BJ (cell line): ENCODE measurements around the gene TAF1C. TPM values are rescaled to one million over a fixed set of nuclear protein-coding genes. Genes with fewer than 3 reads are reported as not detected.

Source experiments
- CTCF ChIA-PET: fragments of 350-600 bp; formaldehyde crosslinking; extraction: SDS; loops from one replicate; lab custom pipeline; 2021; ENCODE audit warnings: antibody characterized with exemption, inconsistent platforms; lab: Yijun Ruan, JAX
- POLR2A ChIA-PET: fragments of 300-600 bp; sonication (Branson Sonifier 250); formaldehyde crosslinking; extraction: SDS; loops from one replicate; lab custom pipeline; 2021; ENCODE audit warnings: antibody characterized with exemption; lab: Charles Lee
- DNase-seq: peaks from one replicate; pipeline ENCODE4 v3.0.0-alpha.2; 2011; ENCODE audit warnings: low read depth
- H3K27me3 ChIP-seq: 2 replicates; pipeline ENCODE4 v1.6.0; 2011; ENCODE audit warnings: low read length; ENCODE audit not compliant: control insufficient read depth, insufficient read depth
- H3K36me3 ChIP-seq: 2 replicates; pipeline ENCODE4 v1.5.1; 2011; ENCODE audit warnings: low read length; ENCODE audit not compliant: control insufficient read depth, insufficient read depth
- H3K4me3 ChIP-seq: 2 replicates; pipeline ENCODE4 v1.5.1; 2011; ENCODE audit warnings: low read depth, mild to moderate bottlenecking, control low read depth, low read length
- polyA plus RNA-seq: library from polyadenylated mRNA; depleted of rRNA; stranded (reverse); fragments of >200 nt; gene quantifications from 2 replicates; pipeline ENCODE4 v1.2.3, GENCODE V29; 2011
- TF ChIP-seq, protein P1 (sequence below): IDR thresholded peaks from 2 replicates; pipeline ENCODE4 v1.5.1; 2011; ENCODE audit warnings: low read depth, mild to moderate bottlenecking, control low read depth, inconsistent platforms, low read length, moderate library complexity; ENCODE audit not compliant: insufficient read depth

TAF1C gene
- polyA plus RNA-seq, 1 experiment, result 23.4 TPM

GRCh38 chr16:84174396-84174795 lies 12.5 kb downstream of the TAF1C start:
- CTCF ChIA-PET, result interaction anchor here (1.0 to 4.8 kb wide), 2 partner anchors 12 to 13 kb away, joined by 5 to 42 read pairs; partner anchors contain the start of gene TAF1C
- Histone ChIP-seq H3K4me3 (no peak overlapping the region), H3K36me3 (peaks cover 5% of the 10 kb centered on the region; the same call in 1 of the 2 replicates), H3K27me3 (no peaks in the 10 kb centered on the region)
- POLR2A ChIA-PET, result no interaction called here
- TF ChIP-seq, protein P1, sequence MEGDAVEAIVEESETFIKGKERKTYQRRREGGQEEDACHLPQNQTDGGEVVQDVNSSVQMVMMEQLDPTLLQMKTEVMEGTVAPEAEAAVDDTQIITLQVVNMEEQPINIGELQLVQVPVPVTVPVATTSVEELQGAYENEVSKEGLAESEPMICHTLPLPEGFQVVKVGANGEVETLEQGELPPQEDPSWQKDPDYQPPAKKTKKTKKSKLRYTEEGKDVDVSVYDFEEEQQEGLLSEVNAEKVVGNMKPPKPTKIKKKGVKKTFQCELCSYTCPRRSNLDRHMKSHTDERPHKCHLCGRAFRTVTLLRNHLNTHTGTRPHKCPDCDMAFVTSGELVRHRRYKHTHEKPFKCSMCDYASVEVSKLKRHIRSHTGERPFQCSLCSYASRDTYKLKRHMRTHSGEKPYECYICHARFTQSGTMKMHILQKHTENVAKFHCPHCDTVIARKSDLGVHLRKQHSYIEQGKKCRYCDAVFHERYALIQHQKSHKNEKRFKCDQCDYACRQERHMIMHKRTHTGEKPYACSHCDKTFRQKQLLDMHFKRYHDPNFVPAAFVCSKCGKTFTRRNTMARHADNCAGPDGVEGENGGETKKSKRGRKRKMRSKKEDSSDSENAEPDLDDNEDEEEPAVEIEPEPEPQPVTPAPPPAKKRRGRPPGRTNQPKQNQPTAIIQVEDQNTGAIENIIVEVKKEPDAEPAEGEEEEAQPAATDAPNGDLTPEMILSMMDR, result no peak
- DNase-seq, result no peak

DNA sequence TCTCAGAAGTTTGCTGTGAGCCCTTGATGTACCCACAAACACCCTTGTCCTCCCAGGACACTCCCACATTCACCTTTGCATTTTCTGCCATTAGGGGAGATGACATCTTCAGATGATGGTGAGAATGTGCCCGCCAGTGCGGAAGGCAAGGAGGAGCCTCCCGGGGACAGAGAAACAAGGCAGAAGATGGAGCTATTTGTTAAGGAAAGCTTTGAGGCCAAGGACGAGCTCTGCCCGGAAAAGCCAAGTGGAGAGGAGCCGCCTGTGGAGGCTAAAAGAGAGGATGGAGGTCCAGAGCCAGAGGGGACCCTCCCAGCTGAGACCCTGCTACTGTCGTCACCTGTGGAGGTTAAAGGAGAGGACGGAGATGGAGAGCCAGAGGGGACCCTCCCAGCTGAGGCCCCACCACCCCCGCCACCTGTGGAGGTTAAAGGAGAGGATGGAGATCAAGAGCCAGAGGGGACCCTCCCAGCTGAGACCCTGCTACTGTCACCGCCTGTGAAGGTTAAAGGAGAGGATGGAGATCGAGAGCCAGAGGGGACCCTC lies 17.0 kb downstream of the TAF1C start:
- ChIA-PET CTCF (interaction anchor here (1.0 to 1.2 kb wide), 2 partner anchors 14 to 17 kb away, joined by 4 read pairs; partner anchors contain the start of gene TAF1C), POLR2A (no interaction called here)
- H3K4me3 ChIP-seq, result no peak overlapping the region
- TF ChIP-seq, protein P1, result no peak
- H3K36me3 ChIP-seq, result no peaks in the 10 kb centered on the region
- H3K27me3 ChIP-seq, result peaks cover 2% of the 10 kb centered on the region
- DNase-seq, result no peak

DNA sequence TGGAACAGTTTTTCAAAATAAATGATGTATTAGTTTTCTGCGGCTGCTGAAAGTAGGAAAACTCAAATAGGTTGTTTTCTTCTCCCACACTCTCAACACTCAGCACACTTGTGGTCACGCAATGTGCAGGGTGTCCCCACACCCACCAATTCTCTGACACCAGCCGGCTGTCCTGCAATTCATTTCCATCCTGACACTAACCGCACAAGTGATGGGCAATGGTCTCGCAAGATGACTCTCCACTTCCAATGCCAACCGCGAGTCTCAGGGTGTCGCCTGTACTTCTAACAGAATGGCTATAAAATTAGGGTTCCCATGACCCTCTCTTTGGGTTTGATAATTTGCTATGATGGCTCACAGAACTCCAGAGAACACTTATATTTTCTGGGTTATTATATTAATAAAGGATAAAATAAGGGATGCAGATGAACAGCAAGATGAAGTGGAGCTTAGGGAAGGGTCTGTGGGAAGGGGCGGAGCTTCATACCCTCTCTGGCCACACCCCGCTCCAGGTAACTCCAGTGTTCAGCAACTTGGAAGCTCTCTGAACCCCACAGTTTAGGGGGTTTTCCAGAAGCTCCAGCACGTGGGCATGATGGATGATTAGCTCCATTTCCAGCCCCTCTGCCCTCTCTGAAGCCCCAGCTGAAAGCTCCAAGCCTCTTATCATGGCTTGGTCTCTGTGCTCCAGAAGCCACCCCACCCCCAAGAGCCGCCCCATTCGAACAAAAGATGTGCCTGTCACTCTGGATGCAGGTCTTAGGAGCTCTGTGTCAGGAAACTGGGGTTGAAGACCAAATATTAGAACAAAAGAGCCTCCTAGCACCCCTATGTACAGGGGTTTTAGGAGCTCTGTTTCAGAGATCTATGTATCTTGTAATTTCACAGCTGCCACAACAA lies 19.8 kb downstream of the TAF1C start:
- Histone ChIP-seq H3K4me3 (no peak overlapping the region), H3K27me3 (peaks cover 4% of the 10 kb centered on the region), H3K36me3 (no peaks in the 10 kb centered on the region)
- no peak for DNase-seq
- POLR2A ChIA-PET, result no interaction called here
- CTCF ChIA-PET, result interaction anchor here (1.0 to 1.8 kb wide), 4 partner anchors 10 to 20 kb away, joined by 3 to 6 read pairs (median 6); partner anchors contain the start of gene TAF1C
- TF ChIP-seq, protein P1, result no peak

- CTCF ChIA-PET, result interaction anchor here (1.5 kb wide), 1 partner anchor 11 kb away, joined by 5 read pairs; no protein-coding TSS in a partner anchor
Measured at GRCh38 chr16:84165746-84166145, 21.1 kb downstream of the TAF1C start.

More at GRCh38 chr16:84165746-84166145, 21.1 kb downstream of the TAF1C start:
- DNase-seq, result no peak
- TF ChIP-seq, protein P1, result no peak
- Histone ChIP-seq H3K4me3 (no peak overlapping the region), H3K36me3 (no peaks in the 10 kb centered on the region), H3K27me3 (peaks cover 7% of the 10 kb centered on the region)
- POLR2A ChIA-PET, result interaction anchor here (0.6 kb wide), 1 partner anchor 40 kb away, joined by 5 read pairs; no protein-coding TSS in a partner anchor
